ENCODE data around the gene CYP4F12. TPM values are rescaled to one million over a fixed set of nuclear protein-coding genes. Genes with fewer than 3 reads are reported as not detected.

The CYP4F12 gene
- total RNA-seq, 1 experiment from 2014 or later: not detected

DNA sequence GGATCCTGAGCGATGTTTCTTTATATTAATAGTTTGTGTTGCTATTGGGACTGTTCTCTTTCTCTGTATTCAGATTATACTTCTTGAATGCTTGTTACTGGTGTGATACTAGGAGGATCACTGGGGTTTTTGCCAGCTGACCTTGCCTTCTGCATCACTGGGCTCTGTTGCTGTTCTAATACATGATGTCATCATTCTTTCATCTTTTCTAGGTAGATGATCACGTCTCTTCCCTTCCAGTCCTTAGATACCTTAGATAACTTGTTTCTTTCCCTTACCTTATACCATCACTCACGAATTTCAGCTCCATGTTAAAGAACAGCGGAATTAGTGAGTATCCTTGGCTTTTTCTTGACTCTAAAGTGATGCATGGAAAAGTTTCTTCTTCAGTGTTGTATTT, 64.8 kb downstream of the CYP4F12 start, which contains the start of gene OR10H3:
Gene OR10H3, plus strand, starts transcription at position 264 of the 400 bp plus-strand sequence. CDS start 3,408 bp downstream, outside the sequence.
- Histone ChIP-seq H3T11ph (ENCODE audit: low read length) (no peak within 1 kb of the TSS), H2BK20ac (ENCODE audit: low read depth, low read length, poor library complexity, severe bottlenecking) (no peak within 1 kb of the TSS), H3K14ac (ENCODE audit: insufficient read depth, low read length) (no peak within 1 kb of the TSS), H3K79me2 (ENCODE audit: insufficient read depth, low read length) (no peaks in the 10 kb centered on the region), H3K23ac (ENCODE audit: insufficient read length, low read depth, low read length) (no peak within 1 kb of the TSS), H3K27ac (ENCODE audit: insufficient read length, low read depth, low read length) (no peak within 1 kb of the TSS), H4K91ac (ENCODE audit: insufficient read length, low read depth, low read length) (no peak within 1 kb of the TSS), H4K5ac (ENCODE audit: insufficient read length, low read depth, low read length) (no peak within 1 kb of the TSS), H3K4me2 (ENCODE audit: insufficient read depth, insufficient read length, low read length) (no peak within 1 kb of the TSS), H3K9ac (ENCODE audit: extremely low read depth, insufficient read length, low read length) (no peak within 1 kb of the TSS), H3K56ac (ENCODE audit: insufficient read length, low read depth, low read length) (no peak within 1 kb of the TSS), H3K18ac (ENCODE audit: insufficient read length, low read depth, low read length) (no peak within 1 kb of the TSS), H2BK120ac (ENCODE audit: low read depth, low read length, poor library complexity, severe bottlenecking) (no peak within 1 kb of the TSS), H3K23me2 (ENCODE audit: insufficient read length, low read depth, low read length, poor library complexity, severe bottlenecking) (no peaks in the 10 kb centered on the region), H2AK5ac (ENCODE audit: insufficient read length, low read length) (no peak within 1 kb of the TSS), H3K79me1 (ENCODE audit: insufficient read depth, low read depth, low read length, poor library complexity, severe bottlenecking) (no peaks in the 10 kb centered on the region), H2BK15ac (ENCODE audit: low read depth, low read length) (no peak within 1 kb of the TSS), H3K4me1 (ENCODE audit: insufficient read depth, low read length) (no peaks in the 10 kb centered on the region), H3K9me3 (ENCODE audit: control insufficient read depth, low read depth, low read length) (peaks cover 79% of the 10 kb centered on the region), H2BK5ac (ENCODE audit: insufficient read length, low read length) (no peak within 1 kb of the TSS), H3K27me3 (ENCODE audit: insufficient read depth, low read length) (no peaks in the 10 kb centered on the region), H3K4ac (ENCODE audit: low read depth, low read length) (no peak within 1 kb of the TSS), H2BK12ac (ENCODE audit: insufficient read length, low read depth, low read length) (no peak within 1 kb of the TSS), H4K8ac (replicated peaks; ENCODE audit: insufficient read length, low read depth, low read length) (no peak within 1 kb of the TSS), H4K20me1 (ENCODE audit: control insufficient read depth, insufficient read depth, insufficient read length) (no peaks in the 10 kb centered on the region), H2AFZ (ENCODE audit: low read length) (no peak within 1 kb of the TSS)
- H3K9me3 Mint-ChIP-seq: peaks cover 82 to 88% of the 10 kb centered on the region in 2 experiments
- WGBS (ENCODE audit: extremely low coverage, insufficient read length, low lambda C conversion rate): no CpG with 5 or more reads among the region's 4 CpGs
- H3K27me3 Mint-ChIP-seq (ENCODE audit: low read depth): peaks cover 1% of the 10 kb centered on the region
- peaks cover 5 to 39% (median 10%) of the 10 kb centered on the region in 3 experiments; a peak in 5 of 7 replicates for H3K36me3 Mint-ChIP-seq (ENCODE audit: insufficient read depth in 1 of 3, low read depth in 3 of 3)
- no peak within 1 kb of the TSS for H3K27ac Mint-ChIP-seq
- DNase-seq: no peak
- H3K4me3 Mint-ChIP-seq: no peak within 1 kb of the TSS
- no peaks in the 10 kb centered on the region for H3K4me1 Mint-ChIP-seq
- TF ChIP-seq, protein P1, sequence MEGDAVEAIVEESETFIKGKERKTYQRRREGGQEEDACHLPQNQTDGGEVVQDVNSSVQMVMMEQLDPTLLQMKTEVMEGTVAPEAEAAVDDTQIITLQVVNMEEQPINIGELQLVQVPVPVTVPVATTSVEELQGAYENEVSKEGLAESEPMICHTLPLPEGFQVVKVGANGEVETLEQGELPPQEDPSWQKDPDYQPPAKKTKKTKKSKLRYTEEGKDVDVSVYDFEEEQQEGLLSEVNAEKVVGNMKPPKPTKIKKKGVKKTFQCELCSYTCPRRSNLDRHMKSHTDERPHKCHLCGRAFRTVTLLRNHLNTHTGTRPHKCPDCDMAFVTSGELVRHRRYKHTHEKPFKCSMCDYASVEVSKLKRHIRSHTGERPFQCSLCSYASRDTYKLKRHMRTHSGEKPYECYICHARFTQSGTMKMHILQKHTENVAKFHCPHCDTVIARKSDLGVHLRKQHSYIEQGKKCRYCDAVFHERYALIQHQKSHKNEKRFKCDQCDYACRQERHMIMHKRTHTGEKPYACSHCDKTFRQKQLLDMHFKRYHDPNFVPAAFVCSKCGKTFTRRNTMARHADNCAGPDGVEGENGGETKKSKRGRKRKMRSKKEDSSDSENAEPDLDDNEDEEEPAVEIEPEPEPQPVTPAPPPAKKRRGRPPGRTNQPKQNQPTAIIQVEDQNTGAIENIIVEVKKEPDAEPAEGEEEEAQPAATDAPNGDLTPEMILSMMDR (conservative IDR thresholded peaks at IDR 0.05): no peak

All from H9 (cell line).